AG04450 (cell line): ENCODE measurements around the gene NEK3. TPM values are rescaled to one million over a fixed set of nuclear protein-coding genes. Genes with fewer than 3 reads are reported as not detected.

Experiments used
- CTCF ChIA-PET: fragments of 300-600, 350-600 bp; formaldehyde crosslinking; extraction: SDS; loops from one replicate; lab custom pipeline; 2022; ENCODE audit warnings: antibody characterized with exemption, inconsistent platforms; lab: Charles Lee
- POLR2A ChIA-PET: fragments of 350-600 bp; formaldehyde crosslinking; extraction: SDS; loops from one replicate; lab custom pipeline; 2021; ENCODE audit warnings: antibody characterized with exemption, inconsistent platforms; lab: Yijun Ruan, JAX
- DNase-seq: peaks from one replicate; pipeline ENCODE4 v3.0.0-alpha.2; 2011; ENCODE audit warnings: low read depth, low spot score
- H3K27ac ChIP-seq: one replicate; pipeline ENCODE4 v1.5.1; 2012; ENCODE audit warnings: low read depth, low read length, control low read depth
- H3K27me3 ChIP-seq: one replicate; pipeline ENCODE4 v1.6.0; 2012; ENCODE audit warnings: low read length; ENCODE audit not compliant: control insufficient read depth, insufficient read depth
- H3K4me3 ChIP-seq: 2 replicates; pipeline ENCODE4 v1.5.1; 2011; ENCODE audit warnings: mild to moderate bottlenecking, low read depth, low read length, control low read depth
- H3K9me3 ChIP-seq: 2 replicates; pipeline ENCODE4 v1.5.1; 2012; ENCODE audit warnings: low read length; ENCODE audit not compliant: control insufficient read depth, insufficient read depth
- CTCF ChIP-seq: IDR thresholded peaks from 2 replicates; pipeline ENCODE4 v1.5.1; 2011; ENCODE audit warnings: low read depth, low read length, control low read depth, inconsistent platforms
- polyA plus RNA-seq: library from polyadenylated mRNA; depleted of rRNA; stranded (reverse); fragments of >200 nt; gene quantifications from 2 replicates; pipeline ENCODE4 v1.2.3, GENCODE V29; 2011

NEK3 gene
- polyA plus RNA-seq, 1 experiment = 16.0 TPM

- H3K4me3 ChIP-seq = no peak overlapping the region
- DNase-seq = no peak
- H3K27ac ChIP-seq = no peak overlapping the region
- no peaks in the 10 kb centered on the region for H3K27me3 ChIP-seq
- H3K9me3 ChIP-seq = no peaks in the 10 kb centered on the region
- TF ChIP-seq CTCF = no peak
- ChIA-PET CTCF (interaction anchor here (1.7 kb wide), 1 partner anchor 290 kb away, joined by 6 read pairs; no protein-coding TSS in a partner anchor), POLR2A (no interaction called here)
Observed at GRCh38 chr13:52161181-52161646, 1.8 kb upstream of the NEK3 start.

- ChIA-PET CTCF (interaction anchor here (0.6 to 1.7 kb wide), 3 partner anchors 20 to 290 kb away, joined by 3 to 6 read pairs (median 3); no protein-coding TSS in a partner anchor), POLR2A (no interaction called here)
- no peak overlapping the region for H3K4me3 ChIP-seq
- no peak for TF ChIP-seq CTCF
- no peak overlapping the region for H3K27ac ChIP-seq
- DNase-seq = no peak
- no peaks in the 10 kb centered on the region for H3K9me3 ChIP-seq
- no peaks in the 10 kb centered on the region for H3K27me3 ChIP-seq
Observed at GRCh38 chr13:52160506-52160905, 1.1 kb upstream of the NEK3 start.

- Histone ChIP-seq H3K27me3 (no peaks in the 10 kb centered on the region), H3K4me3 (no peak overlapping the region), H3K9me3 (no peaks in the 10 kb centered on the region), H3K27ac (no peak overlapping the region)
- no peak for DNase-seq
- no peak for TF ChIP-seq CTCF
- POLR2A ChIA-PET = interaction anchor here (0.5 to 0.7 kb wide), 3 partner anchors 34 to 715 kb away, joined by 3 to 4 read pairs (median 3); no protein-coding TSS in a partner anchor
- CTCF ChIA-PET = interaction anchor here (0.6 to 1.7 kb wide), 3 partner anchors 21 to 291 kb away, joined by 3 to 6 read pairs (median 3); no protein-coding TSS in a partner anchor
Observed at GRCh38 chr13:52160053-52160452, 656 bp upstream of the NEK3 start.

- TF ChIP-seq CTCF = no peak
- peak overlapping the region; percentile 68 for H3K4me3 ChIP-seq
- ChIA-PET POLR2A (interaction anchor here (0.6 kb wide), 2 partner anchors 19 to 324 kb away, joined by 3 to 4 read pairs; no protein-coding TSS in a partner anchor), CTCF (interaction anchor here (1.1 to 1.3 kb wide), 2 partner anchors 30 to 77 kb away, joined by 3 to 5 read pairs; partner anchors contain the start of gene NEK5)
- no peak for DNase-seq
- H3K9me3 ChIP-seq = no peaks in the 10 kb centered on the region
- no peaks in the 10 kb centered on the region for H3K27me3 ChIP-seq
- H3K27ac ChIP-seq = peak overlapping the region; percentile 55
Observed at GRCh38 chr13:52158629-52159158, 703 bp downstream of the NEK3 start.

- Histone ChIP-seq H3K27me3 (no peaks in the 10 kb centered on the region), H3K27ac (no peak overlapping the region), H3K4me3 (no peak overlapping the region), H3K9me3 (no peaks in the 10 kb centered on the region)
- no peak for DNase-seq
- ChIA-PET POLR2A (no interaction called here), CTCF (interaction anchor here (0.6 to 1.8 kb wide), 4 partner anchors 30 to 871 kb away, joined by 3 to 8 read pairs (median 3); partner anchors contain the start of gene VPS36)
- TF ChIP-seq CTCF = no peak
Observed at GRCh38 chr13:52156724-52157261, 2.6 kb downstream of the NEK3 start.
